SU-DHL-6 (cell line): ENCODE measurements around the gene CACTIN.

Experiments used
- H2AFZ ChIP-seq: fragments of 200-600 bp; sonication (generic); 2 replicates; pipeline ENCODE4 v1.6.1; 2014; ENCODE audit warnings: low read depth, mild to moderate bottlenecking, moderate library complexity, mixed read lengths, antibody characterized with exemption, low read length; ENCODE audit not compliant: severe bottlenecking
- H3F3A ChIP-seq: fragments of 200-600 bp; shearing (Covaris generic); 2 replicates; pipeline ENCODE4 v1.6.0; 2016; ENCODE audit warnings: antibody characterized with exemption, mild to moderate bottlenecking; ENCODE audit not compliant: insufficient read depth
- H3K27ac ChIP-seq: fragments of 200-600 bp; sonication (generic); 2 replicates; pipeline ENCODE4 v1.5.1; 2016; ENCODE audit warnings: low read depth, mild to moderate bottlenecking, low read length, moderate library complexity, mixed read lengths
- H3K27me3 ChIP-seq: fragments of 200-600 bp; sonication (generic), shearing (Covaris generic); 2 replicates; pipeline ENCODE4 v1.6.0; 2014; ENCODE audit warnings: mild to moderate bottlenecking, low read length
- H3K36me3 ChIP-seq: fragments of 200-600 bp; sonication (generic); 2 replicates; pipeline ENCODE4 v1.6.1; 2014; ENCODE audit warnings: mild to moderate bottlenecking, low read length, mixed read lengths
- H3K4me2 ChIP-seq: fragments of 300-600, 200-600 bp; shearing (Covaris generic), sonication (generic); 2 replicates; pipeline ENCODE4 v1.6.0; 2014; ENCODE audit warnings: low read length, low read depth, mild to moderate bottlenecking; ENCODE audit not compliant: poor library complexity, severe bottlenecking
- H3K4me3 ChIP-seq: fragments of 200-600 bp; sonication (generic); 2 replicates; pipeline ENCODE4 v1.5.1; 2014; ENCODE audit warnings: antibody characterized with exemption, low read length, mild to moderate bottlenecking, mixed read lengths; ENCODE audit not compliant: insufficient read depth, poor library complexity, severe bottlenecking
- H3K79me2 ChIP-seq: fragments of 200-600 bp; sonication (generic); 2 replicates; pipeline ENCODE4 v1.6.1; 2014; ENCODE audit warnings: mild to moderate bottlenecking, low read length, moderate library complexity; ENCODE audit not compliant: insufficient read depth
- H3K9ac ChIP-seq: fragments of 200-600 bp; sonication (generic); 2 replicates; pipeline ENCODE4 v1.7.0; 2014; ENCODE audit warnings: mild to moderate bottlenecking, low read length
- H3K9me2 ChIP-seq: fragments of 200-600 bp; sonication (generic); replicated peaks from 2 replicates; pipeline ENCODE4 v1.6.1; 2014; ENCODE audit warnings: low read length; ENCODE audit not compliant: insufficient read depth
- H3K9me3 ChIP-seq: fragments of 200-600 bp; sonication (generic); 2 replicates; pipeline ENCODE4 v1.6.1; 2014; ENCODE audit warnings: low read length, mixed read lengths; ENCODE audit not compliant: insufficient read depth
- H4K20me1 ChIP-seq: fragments of 200-600 bp; sonication (generic); 2 replicates; pipeline ENCODE4 v1.6.1; 2014; ENCODE audit warnings: low read depth, mild to moderate bottlenecking, antibody characterized with exemption, low read length, moderate library complexity, mixed read lengths
- EZH2phosphoT487 ChIP-seq: fragments of 200-600 bp; sonication (generic), shearing (Covaris generic); conservative IDR thresholded peaks from 2 replicates; pipeline ENCODE4 v1.6.1; 2018; ENCODE audit warnings: mild to moderate bottlenecking, antibody characterized with exemption, low read length, moderate library complexity, mixed read lengths
- TF ChIP-seq, protein P1 (sequence below): fragments of 200-600 bp; sonication (generic); IDR thresholded peaks from one replicate; pipeline ENCODE4 v1.5.1; 2017; ENCODE audit warnings: antibody characterized with exemption, mild to moderate bottlenecking, low read length, moderate library complexity; ENCODE audit not compliant: insufficient read depth, poor library complexity, severe bottlenecking

CACTIN gene

DNA sequence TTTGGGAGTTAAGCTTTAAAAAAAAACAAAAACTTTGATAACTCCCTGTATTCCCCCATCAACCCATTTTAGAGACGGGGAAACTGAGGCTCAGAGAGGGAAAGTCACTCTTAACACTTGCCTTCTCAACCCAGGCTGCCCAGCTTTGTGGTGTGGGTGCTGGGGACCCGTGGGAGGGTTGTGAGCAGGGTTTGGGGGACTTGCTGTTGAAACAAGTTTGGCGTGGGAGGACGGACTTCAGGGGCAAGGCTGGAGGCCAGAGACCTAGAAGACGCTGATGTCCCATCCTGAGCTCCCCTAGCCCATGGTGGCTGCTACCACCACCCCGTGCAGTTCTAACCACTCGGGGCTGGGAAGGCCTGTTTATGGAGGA, 747 bp upstream of the CACTIN start:
- H2AFZ ChIP-seq, result peak overlapping the region; percentile 50
- H3K9ac ChIP-seq, result peak overlapping the region; percentile 85
- H3K27me3 ChIP-seq, result no peaks in the 10 kb centered on the region
- H4K20me1 ChIP-seq, result peaks cover 4% of the 10 kb centered on the region; the same call in 1 of the 2 replicates
- no peaks in the 10 kb centered on the region for H3K9me3 ChIP-seq
- H3K4me3 ChIP-seq, result peak overlapping the region; percentile 46
- no peak for TF ChIP-seq EZH2phosphoT487
- TF ChIP-seq, protein P1, sequence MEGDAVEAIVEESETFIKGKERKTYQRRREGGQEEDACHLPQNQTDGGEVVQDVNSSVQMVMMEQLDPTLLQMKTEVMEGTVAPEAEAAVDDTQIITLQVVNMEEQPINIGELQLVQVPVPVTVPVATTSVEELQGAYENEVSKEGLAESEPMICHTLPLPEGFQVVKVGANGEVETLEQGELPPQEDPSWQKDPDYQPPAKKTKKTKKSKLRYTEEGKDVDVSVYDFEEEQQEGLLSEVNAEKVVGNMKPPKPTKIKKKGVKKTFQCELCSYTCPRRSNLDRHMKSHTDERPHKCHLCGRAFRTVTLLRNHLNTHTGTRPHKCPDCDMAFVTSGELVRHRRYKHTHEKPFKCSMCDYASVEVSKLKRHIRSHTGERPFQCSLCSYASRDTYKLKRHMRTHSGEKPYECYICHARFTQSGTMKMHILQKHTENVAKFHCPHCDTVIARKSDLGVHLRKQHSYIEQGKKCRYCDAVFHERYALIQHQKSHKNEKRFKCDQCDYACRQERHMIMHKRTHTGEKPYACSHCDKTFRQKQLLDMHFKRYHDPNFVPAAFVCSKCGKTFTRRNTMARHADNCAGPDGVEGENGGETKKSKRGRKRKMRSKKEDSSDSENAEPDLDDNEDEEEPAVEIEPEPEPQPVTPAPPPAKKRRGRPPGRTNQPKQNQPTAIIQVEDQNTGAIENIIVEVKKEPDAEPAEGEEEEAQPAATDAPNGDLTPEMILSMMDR, result no peak
- no peaks in the 10 kb centered on the region for H3K9me2 ChIP-seq
- peaks cover 28% of the 10 kb centered on the region for H3K79me2 ChIP-seq
- H3F3A ChIP-seq, result no peaks in the 10 kb centered on the region
- H3K27ac ChIP-seq, result no peak overlapping the region
- peak overlapping the region; percentile 91 for H3K4me2 ChIP-seq
- no peaks in the 10 kb centered on the region for H3K36me3 ChIP-seq

DNA sequence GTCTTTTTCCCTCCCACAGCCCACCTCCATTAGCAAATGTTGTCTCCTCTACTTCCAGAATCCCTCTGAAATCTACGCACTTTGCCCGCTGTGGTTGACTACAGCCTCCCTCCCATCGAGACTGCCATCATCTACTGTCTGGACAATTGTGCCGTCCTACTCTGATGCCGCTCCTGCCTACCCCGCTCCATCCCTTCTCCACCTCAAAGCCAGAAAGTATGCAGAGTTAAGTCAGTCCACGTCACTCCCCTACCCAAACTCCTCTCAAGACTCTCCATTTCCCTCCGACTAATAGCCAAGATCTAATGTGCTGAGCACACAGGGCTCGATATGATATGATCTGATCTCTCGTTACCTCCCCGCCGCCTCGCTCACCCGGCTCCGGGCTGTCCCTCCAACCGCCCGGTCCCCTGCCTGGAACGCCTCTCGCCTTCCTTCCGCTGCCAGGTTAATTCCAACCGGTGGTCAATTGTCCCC, 556 bp downstream of the CACTIN start:
- H3K9me3 ChIP-seq, result no peaks in the 10 kb centered on the region
- peaks cover 28% of the 10 kb centered on the region for H3K79me2 ChIP-seq
- TF ChIP-seq EZH2phosphoT487, result no peak
- TF ChIP-seq, protein P1, result no peak

DNA sequence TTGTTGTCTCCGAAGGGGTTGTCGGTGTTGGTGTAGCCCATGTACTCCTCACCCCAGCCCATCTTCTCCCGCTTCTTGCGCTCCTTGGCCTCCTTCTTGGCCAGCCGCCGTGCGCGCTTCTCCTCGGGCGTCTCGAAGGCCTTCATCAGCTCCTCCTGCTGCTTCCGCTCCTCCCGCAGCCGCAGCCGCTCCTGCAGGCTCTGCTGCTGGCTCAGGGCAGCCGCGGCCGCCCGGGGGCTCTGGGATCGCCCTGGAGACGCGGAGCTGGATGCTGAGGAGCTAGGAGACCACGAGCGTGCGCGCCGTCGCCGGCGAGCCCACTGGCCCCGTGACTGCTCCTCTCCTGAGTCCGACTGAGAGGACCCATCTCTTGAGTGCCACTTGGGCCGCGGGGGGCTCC, 2.9 kb downstream of the CACTIN start:
- no peak overlapping the region for H3K4me2 ChIP-seq
- peaks cover 28% of the 10 kb centered on the region for H3K79me2 ChIP-seq
- H4K20me1 ChIP-seq, result peaks cover 4% of the 10 kb centered on the region; the same call in 1 of the 2 replicates
- no peaks in the 10 kb centered on the region for H3K36me3 ChIP-seq
- no peaks in the 10 kb centered on the region for H3K9me3 ChIP-seq
- no peak overlapping the region for H2AFZ ChIP-seq
- no peaks in the 10 kb centered on the region for H3K27me3 ChIP-seq
- no peak overlapping the region for H3K9ac ChIP-seq
- H3K27ac ChIP-seq, result no peak overlapping the region
- no peaks in the 10 kb centered on the region for H3K9me2 ChIP-seq
- H3F3A ChIP-seq, result no peaks in the 10 kb centered on the region
- H3K4me3 ChIP-seq, result no peak overlapping the region
- TF ChIP-seq EZH2phosphoT487, result no peak
- TF ChIP-seq, protein P1, result no peak

More for the DNA sequence above, 556 bp downstream of the CACTIN start:
- H3K27me3 ChIP-seq, result no peaks in the 10 kb centered on the region
- H3K9me2 ChIP-seq, result no peaks in the 10 kb centered on the region
- peaks cover 4% of the 10 kb centered on the region; the same call in 1 of the 2 replicates for H4K20me1 ChIP-seq
- H3K36me3 ChIP-seq, result no peaks in the 10 kb centered on the region
- peak overlapping the region; percentile 81 for H3K4me3 ChIP-seq
- no peaks in the 10 kb centered on the region for H3F3A ChIP-seq
- H3K9ac ChIP-seq, result peak overlapping the region; percentile 85
- H2AFZ ChIP-seq, result peak overlapping the region; percentile 44
- peak overlapping the region; percentile 91 for H3K4me2 ChIP-seq
- no peak overlapping the region for H3K27ac ChIP-seq
